PC-3 (cell line): ENCODE results near the gene SEPTIN5.

Experiments
- EZH2 ChIP-seq: fragments of 300-600 bp; sonication (generic); IDR thresholded peaks from one replicate; pipeline ENCODE4 v1.6.1; 2017; ENCODE audit warnings: antibody characterized with exemption, mild to moderate bottlenecking, low read length; ENCODE audit not compliant: unreplicated experiment
- EZH2phosphoT487 ChIP-seq: fragments of 300-600 bp; sonication (generic); IDR thresholded peaks from 2 replicates; pipeline ENCODE4 v1.6.1; 2018; ENCODE audit warnings: mild to moderate bottlenecking, antibody characterized with exemption, low read length, borderline replicate concordance
- TF ChIP-seq, protein P1 (sequence below): fragments of 300-600 bp; sonication (generic); conservative IDR thresholded peaks from 2 replicates; pipeline ENCODE4 v1.5.1; 2017; ENCODE audit warnings: antibody characterized with exemption, low read depth, mild to moderate bottlenecking, low read length

DNA sequence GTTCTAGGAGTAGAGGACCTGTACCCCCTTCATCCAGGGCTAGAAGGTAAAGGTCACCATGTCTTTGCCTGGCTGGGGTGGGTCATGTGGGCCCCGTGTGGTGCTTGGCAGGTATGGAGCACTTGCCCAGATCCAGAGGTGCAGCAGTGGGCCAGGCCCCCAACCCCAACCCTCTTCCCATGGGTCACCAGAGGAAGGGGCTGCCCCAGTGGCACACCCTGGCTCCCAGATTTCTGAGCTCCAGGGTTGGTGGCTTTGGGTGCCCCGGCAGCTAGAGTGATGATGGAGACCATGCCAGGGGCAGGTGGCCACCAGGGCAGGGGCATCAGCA is 6.7 kb downstream of the SEPTIN5 start:
- no peak for TF ChIP-seq EZH2
- TF ChIP-seq EZH2phosphoT487, result no peak
- TF ChIP-seq, protein P1, sequence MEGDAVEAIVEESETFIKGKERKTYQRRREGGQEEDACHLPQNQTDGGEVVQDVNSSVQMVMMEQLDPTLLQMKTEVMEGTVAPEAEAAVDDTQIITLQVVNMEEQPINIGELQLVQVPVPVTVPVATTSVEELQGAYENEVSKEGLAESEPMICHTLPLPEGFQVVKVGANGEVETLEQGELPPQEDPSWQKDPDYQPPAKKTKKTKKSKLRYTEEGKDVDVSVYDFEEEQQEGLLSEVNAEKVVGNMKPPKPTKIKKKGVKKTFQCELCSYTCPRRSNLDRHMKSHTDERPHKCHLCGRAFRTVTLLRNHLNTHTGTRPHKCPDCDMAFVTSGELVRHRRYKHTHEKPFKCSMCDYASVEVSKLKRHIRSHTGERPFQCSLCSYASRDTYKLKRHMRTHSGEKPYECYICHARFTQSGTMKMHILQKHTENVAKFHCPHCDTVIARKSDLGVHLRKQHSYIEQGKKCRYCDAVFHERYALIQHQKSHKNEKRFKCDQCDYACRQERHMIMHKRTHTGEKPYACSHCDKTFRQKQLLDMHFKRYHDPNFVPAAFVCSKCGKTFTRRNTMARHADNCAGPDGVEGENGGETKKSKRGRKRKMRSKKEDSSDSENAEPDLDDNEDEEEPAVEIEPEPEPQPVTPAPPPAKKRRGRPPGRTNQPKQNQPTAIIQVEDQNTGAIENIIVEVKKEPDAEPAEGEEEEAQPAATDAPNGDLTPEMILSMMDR, result no peak
